HL-60 (cell line): Measurements from ENCODE around the gene LRRC15.

Source experiments
- DNase-seq, 2 experiments: peaks; one replicate each; pipeline ENCODE4 v3.0.0-alpha.2; 2010 to 2020; ENCODE audit warnings: low read depth in 1 of 2, low spot score in 1 of 2
- H3K27ac ChIP-seq: fragments of 250-450 bp; sonication (Bioruptor Pico); replicated peaks from 2 replicates; pipeline ENCODE4 v1.5.1; 2020; ENCODE audit warnings: mild to moderate bottlenecking, moderate library complexity
- H3K27me3 ChIP-seq: fragments of 250-450 bp; sonication (Bioruptor Pico); 2 replicates; pipeline ENCODE4 v1.5.1; 2021; ENCODE audit warnings: mild to moderate bottlenecking, moderate library complexity; ENCODE audit not compliant: insufficient read depth, poor library complexity, severe bottlenecking
- H3K4me3 ChIP-seq: replicated peaks from 2 replicates; pipeline ENCODE4 v1.5.1; 2011; ENCODE audit warnings: mild to moderate bottlenecking, control low read depth, low read length; ENCODE audit not compliant: insufficient read depth
- CTCF ChIP-seq: IDR thresholded peaks from one replicate; pipeline ENCODE4 v1.5.1; 2011; ENCODE audit warnings: low read length, control low read depth, inconsistent platforms; ENCODE audit not compliant: insufficient read depth
- GABPA ChIP-seq: IDR thresholded peaks from 2 replicates; pipeline ENCODE4 v1.6.1; 2012; ENCODE audit warnings: low read depth
- POLR2AphosphoS5 ChIP-seq: IDR thresholded peaks from 2 replicates; pipeline ENCODE4 v1.6.1; 2012; ENCODE audit warnings: low read depth
- SPI1 ChIP-seq: IDR thresholded peaks from 2 replicates; pipeline ENCODE4 v1.6.1; 2012; ENCODE audit warnings: low read depth, mild to moderate bottlenecking, borderline replicate concordance
- TF ChIP-seq, protein P1 (sequence below): IDR thresholded peaks from 2 replicates; pipeline ENCODE4 v1.6.1; 2012; ENCODE audit warnings: low read depth; ENCODE audit not compliant: insufficient replicate concordance

LRRC15 gene

DNA sequence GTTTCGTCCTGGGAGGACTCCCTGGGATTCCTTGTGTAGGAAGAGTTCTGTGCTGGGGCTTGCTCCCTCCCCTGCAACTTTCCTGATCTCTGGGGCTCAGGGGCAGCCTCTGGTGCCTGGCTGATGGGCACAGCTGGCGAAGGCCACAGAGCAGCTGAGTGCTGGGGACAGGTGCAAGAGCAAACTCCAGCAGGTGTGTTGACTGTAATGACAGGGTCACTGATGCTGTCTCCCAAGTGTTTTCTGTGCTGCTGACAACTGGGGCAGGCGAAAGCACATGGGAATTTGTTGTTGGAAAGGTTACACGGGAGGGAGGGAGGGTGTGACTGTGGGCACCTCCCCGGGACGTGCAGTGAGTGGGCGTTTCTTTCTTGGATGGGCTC, 40.0 kb downstream of the LRRC15 start:
- Histone ChIP-seq H3K27me3 (peaks cover 17% of the 10 kb centered on the region), H3K4me3 (no peak overlapping the region), H3K27ac (no peak overlapping the region)
- no peak for DNase-seq
- TF ChIP-seq POLR2AphosphoS5: no peak
- TF ChIP-seq, protein P1, sequence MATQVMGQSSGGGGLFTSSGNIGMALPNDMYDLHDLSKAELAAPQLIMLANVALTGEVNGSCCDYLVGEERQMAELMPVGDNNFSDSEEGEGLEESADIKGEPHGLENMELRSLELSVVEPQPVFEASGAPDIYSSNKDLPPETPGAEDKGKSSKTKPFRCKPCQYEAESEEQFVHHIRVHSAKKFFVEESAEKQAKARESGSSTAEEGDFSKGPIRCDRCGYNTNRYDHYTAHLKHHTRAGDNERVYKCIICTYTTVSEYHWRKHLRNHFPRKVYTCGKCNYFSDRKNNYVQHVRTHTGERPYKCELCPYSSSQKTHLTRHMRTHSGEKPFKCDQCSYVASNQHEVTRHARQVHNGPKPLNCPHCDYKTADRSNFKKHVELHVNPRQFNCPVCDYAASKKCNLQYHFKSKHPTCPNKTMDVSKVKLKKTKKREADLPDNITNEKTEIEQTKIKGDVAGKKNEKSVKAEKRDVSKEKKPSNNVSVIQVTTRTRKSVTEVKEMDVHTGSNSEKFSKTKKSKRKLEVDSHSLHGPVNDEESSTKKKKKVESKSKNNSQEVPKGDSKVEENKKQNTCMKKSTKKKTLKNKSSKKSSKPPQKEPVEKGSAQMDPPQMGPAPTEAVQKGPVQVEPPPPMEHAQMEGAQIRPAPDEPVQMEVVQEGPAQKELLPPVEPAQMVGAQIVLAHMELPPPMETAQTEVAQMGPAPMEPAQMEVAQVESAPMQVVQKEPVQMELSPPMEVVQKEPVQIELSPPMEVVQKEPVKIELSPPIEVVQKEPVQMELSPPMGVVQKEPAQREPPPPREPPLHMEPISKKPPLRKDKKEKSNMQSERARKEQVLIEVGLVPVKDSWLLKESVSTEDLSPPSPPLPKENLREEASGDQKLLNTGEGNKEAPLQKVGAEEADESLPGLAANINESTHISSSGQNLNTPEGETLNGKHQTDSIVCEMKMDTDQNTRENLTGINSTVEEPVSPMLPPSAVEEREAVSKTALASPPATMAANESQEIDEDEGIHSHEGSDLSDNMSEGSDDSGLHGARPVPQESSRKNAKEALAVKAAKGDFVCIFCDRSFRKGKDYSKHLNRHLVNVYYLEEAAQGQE: no peak
- no peak for TF ChIP-seq SPI1

DNA sequence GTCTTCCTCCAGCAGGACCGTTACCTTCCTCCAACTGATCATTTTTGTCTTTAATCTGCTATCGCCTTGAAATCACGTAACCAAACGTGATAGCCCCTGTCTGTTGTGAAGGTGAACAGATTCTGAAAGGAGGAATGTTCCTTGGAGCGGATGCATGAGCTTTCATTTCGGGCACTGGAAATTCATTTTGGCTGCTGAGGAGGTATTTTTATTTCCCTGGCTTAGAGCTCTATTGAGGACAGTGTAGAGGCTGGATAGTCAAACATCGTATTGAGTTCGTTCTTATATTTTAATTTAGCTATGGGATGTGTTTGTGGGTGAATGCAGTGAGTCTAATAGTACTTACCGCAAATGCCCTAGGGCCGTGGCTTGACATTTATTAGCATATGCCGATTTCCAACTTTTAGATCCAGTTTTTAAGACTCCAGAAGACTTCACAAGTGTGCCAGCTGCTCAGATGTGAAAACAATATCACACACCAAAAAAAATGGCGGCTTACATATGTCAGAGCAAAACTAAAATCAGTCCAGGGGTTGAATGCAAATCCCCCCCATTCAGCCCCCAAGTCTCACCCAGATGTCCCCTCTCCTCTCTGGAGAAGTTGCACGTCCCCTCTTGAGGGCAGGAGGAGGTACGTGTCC, 40.5 kb downstream of the LRRC15 start:
- no peak overlapping the region for H3K4me3 ChIP-seq
- H3K27ac ChIP-seq: no peak overlapping the region
- no peak for TF ChIP-seq SPI1
- TF ChIP-seq POLR2AphosphoS5: no peak
- TF ChIP-seq GABPA: no peak
- no peak for TF ChIP-seq CTCF
- TF ChIP-seq, protein P1: no peak
- H3K27me3 ChIP-seq: peaks cover 15% of the 10 kb centered on the region
- DNase-seq: no peak

- peak in 1 of 2 experiments; percentile 24 for DNase-seq
- TF ChIP-seq SPI1: no peak
- H3K27ac ChIP-seq: no peak overlapping the region
- peaks cover 12% of the 10 kb centered on the region for H3K27me3 ChIP-seq
- H3K4me3 ChIP-seq: no peak overlapping the region
Measured at GRCh38 chr3:194328053-194328657, 41.4 kb downstream of the LRRC15 start.

- Histone ChIP-seq H3K4me3 (no peak overlapping the region), H3K27ac (no peak overlapping the region)
- DNase-seq: no peak
Measured at GRCh38 chr3:194327218-194328052, 42.1 kb downstream of the LRRC15 start.

More at GRCh38 chr3:194327218-194328052, 42.1 kb downstream of the LRRC15 start:
- TF ChIP-seq POLR2AphosphoS5: no peak
- TF ChIP-seq, protein P1: no peak
- no peak for TF ChIP-seq CTCF
- no peak for TF ChIP-seq GABPA
- no peak for TF ChIP-seq SPI1
- H3K27me3 ChIP-seq: peaks cover 5% of the 10 kb centered on the region
